IPS DF 4.7 (cell line): ENCODE results near the gene HUNK.
"Not testable (repeated sequence)": the region's sequence is repeated elsewhere in the genome, so short reads cannot be mapped to it uniquely, and the experiment has no call there.

Experiments used
- DNase-seq: peaks from one replicate; pipeline ENCODE4 v3.0.0-alpha.2; 2013; ENCODE audit warnings: low spot score; ENCODE audit errors: extremely low read depth

Gene HUNK

DNA sequence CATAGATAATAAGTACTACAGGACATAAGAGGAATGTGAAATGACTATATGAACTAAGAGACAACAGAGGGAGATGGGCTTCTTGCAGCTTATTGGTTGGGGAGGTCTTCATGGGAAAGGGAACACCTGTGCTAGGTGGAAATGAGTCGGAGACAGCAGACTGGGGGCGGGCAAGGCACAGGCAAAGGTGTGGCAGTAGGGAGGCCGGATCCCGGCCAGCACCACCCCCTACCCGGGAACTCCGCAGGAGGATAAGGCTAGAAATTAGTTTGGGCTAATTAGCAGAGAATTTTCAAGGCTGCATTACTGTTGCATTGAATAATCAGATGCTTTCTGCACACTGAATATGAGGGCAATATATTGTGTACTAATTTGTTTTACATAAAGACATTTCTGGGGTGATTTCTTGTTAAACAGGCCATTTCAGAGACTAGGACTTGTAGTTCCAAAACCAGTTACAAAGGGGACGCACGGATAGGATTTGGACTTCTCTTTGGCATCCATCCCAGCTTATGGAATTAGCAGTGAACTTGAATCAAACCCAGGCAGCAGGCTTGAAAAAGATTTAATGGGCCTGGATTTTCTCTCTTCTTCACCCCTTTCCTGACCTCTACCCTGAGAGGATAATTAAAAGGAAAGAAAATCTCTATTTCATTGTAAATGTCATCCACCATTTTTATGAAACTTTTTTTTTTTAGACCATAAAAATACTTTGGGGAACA, 2.2 kb upstream of the HUNK start:
- no peak for DNase-seq

DNA sequence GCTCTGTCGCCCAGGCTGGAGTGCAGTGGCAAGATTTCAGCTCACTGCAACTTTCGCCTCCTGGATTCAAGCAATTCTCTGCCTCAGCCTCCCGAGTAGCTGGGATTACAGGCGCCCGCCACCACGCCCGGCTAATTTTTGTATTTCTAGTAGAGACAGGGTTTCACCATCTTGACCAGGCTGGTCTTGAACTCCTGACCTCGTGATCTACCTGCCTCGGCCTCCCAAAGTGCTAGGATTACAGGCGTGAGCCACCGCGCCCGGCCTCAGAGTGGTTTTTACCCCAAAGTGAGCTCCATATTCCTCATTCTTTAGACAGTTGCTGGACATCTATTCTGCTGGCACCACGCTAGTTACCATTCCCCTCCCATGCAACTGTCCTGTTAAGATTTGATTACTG, 1.4 kb upstream of the HUNK start:
- DNase-seq, result not testable (repeated sequence)

DNA sequence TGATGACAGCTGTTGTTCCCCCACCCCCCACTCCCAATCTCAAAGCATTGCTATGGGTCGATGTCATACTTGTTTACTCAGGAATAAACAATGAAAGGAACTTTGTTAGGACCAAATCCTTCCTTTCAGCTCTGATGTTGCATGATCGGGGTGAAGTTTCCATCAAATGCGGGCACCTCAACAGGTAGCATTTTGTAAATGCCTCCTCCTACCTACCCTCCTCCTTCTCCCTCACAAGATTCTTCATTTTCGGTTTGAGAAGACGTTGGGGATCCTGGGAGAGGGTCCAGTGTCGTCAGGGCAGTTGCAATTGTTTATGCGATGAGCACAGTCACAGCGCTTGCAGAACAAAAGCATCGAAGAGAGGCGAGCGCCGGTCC, 758 bp upstream of the HUNK start:
- DNase-seq, result no peak

DNA sequence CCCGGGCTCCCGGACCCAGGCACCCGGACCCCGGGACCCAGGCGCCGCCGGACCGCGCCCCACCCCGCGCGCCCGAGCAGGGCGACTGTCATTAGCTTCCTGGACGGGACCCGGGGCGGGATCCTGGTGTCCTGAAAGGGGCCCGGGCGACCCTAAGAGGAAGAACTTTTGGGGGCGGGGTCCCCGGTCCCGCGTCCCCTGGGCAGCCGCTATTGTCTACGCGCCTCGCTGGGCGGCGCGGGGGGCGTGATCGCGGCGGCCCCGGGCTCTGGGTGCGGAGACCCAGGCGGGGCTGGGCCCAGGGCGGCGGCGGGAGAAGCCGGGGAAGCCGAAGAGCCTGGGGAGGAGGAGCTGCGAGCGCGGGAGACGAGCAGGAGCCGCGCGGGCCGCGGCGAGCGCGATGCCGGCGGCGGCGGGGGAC, 465 bp downstream of the HUNK start:
- DNase-seq, result no peak

DNA sequence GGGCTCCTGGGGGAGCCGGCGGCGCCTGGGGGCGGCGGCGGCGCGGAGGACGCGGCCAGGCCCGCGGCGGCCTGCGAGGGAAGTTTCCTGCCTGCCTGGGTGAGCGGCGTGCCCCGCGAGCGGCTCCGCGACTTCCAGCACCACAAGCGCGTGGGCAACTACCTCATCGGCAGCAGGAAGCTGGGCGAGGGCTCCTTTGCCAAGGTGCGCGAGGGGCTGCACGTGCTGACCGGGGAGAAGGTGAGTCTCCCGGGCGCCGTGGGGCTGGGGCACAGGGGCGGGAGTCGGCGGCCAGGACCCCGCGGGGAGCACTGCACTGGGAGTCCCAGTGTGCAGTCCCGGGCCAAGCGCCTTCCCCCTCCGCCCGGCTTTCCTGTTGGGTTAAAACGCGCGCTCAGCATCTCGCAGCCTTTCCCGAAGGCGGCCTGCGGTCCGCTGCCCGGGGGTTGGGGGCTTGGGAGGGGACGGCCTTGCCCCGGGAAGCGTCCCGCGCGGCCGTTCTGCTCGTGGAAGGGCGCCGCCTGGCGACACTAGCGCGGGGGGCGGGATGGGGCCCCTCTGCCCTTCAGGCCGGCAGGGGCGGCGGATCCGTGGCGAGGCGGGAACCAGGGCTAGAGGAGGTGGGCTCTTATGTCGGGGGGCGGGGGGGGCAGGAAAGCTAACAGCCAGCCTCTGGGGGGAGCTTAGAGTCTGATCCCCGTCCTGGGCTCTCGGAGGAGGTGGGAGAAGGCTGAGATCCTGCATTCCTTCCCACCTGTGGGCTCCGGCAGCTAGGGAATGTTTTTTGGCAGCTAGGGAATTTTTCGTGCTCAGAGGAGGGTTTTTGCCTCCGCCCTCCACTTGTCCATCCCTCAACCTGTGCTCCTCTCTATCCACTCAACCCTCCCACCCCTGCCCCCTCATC, 1.1 kb downstream of the HUNK start:
- no peak for DNase-seq

DNA sequence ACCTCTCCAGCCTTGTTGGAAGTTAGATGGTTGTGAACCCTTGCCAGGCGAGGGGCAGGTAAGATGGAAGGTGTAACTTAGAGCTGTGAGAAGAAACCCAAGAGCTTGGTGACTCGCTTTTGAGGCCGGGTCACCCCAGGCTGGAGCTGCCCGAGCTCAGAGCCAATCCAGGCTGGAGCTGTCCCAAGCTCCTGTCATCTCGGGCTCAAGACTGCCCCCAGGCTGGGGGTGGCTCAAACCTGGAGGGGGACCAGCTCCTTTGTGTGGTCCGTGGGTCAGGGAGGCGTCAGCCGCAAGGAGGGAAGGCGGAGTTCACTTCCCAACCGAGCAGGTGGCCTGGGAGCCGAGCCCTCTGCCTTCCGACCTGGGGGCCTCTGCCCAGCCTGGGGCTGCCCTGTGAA, 2.0 kb downstream of the HUNK start:
- DNase-seq, result no peak

DNA sequence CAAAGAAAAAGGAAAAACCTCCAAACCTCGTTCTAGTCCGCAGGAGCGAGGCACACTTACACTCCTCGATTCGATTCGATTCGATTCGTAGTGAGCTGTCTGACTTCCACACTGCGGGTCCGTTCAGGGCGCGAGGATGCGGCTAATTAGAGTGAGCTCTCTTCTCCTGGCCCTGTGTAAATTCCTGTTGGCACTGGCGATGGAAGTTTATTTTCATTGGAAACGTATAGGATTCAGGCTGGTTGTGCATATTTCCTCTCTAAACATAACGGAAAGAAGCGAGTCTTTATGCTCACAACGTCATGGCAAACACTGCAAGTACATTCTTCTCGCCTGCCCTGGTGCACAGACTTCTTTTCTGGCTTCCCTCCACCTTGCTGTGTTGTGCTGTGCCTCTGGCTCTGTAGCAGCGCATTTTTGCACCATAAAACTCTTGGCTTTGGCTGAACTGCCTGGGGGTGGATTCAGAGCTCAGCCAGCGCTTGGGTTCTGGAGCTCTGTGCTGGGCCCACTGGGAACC, 2.7 kb downstream of the HUNK start:
- no peak for DNase-seq

DNA sequence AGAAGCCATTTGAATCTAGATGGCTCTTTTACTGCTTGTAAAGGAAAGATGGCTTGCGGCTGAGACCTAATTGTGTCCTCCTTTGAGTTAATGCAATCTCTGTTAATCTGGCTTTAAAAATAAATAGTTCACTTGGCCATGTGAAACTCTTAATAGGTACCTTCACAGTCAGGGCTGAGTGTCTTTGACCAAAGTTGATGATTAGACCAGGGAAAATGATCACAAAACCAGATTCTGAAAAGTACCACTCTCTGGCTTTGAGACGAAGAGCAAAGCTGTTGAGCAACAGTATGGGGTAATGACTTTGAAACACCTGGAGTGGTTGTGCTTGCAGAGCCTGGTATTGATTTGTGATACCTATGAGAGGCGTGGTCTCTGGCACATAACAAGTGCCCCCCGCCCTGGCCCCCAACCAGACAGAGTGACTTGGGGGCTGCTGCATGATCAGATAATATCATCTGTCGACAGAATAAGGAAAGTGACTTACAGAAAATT, 4.7 kb downstream of the HUNK start:
- DNase-seq, result no peak

DNA sequence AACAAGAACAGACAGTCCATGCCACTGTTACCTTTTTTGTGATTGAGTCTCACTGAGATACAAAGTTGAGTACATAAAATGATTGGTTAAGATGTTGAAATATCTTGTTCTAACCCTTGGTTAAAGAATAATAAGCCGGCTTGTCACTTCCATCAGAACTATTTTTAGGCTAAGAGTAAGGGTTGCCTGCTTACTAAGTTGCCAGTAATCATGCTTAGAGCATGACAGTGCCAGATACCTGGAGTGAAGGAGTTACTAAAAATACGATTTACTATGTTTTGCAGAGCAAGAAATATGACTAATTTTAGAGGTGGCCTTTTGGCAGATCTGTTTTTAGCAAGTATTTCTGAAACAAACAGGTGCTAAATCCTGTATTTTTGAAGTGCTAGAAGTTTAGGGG, 6.0 kb downstream of the HUNK start:
- no peak for DNase-seq

DNA sequence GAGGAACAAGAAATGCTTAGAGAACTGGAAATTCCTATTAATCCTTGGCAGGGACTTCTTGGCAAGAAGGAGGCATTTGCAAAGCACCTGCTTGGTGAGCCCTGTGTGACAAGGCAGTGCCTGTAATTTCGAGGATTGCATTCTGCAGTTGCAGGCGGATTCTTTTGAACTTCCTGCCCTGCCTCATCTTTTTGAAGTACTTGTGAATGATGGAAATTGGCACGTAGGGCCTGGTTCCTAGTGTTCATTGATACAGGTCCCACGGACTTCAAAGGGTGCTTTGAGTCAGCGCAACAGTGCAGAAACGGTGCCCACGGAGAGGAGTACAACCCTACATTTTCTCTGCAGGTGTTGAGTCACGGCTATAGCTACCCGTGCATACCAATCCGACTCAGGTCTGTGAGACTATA, 6.4 kb downstream of the HUNK start:
- DNase-seq, result no peak

DNA sequence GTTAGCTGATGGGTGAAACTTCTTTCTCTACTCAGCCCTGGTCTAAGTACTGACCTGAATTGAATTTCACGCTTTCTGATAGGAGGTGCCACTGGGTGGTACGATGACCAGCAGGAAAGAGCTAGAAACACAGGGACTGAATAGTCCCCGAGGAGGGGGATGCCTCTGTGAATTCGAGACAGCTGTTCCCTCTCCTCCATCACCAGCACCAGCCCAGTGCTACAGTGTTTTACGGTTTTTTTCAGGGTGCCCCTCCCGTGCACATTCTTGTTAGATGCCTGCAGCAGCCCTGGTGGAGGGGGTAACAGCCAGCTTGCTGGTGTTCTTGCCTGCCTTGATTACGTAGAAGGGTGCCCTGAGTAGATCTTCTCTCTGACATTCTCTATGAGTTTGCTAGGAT, 7.1 kb downstream of the HUNK start:
- no peak for DNase-seq

DNA sequence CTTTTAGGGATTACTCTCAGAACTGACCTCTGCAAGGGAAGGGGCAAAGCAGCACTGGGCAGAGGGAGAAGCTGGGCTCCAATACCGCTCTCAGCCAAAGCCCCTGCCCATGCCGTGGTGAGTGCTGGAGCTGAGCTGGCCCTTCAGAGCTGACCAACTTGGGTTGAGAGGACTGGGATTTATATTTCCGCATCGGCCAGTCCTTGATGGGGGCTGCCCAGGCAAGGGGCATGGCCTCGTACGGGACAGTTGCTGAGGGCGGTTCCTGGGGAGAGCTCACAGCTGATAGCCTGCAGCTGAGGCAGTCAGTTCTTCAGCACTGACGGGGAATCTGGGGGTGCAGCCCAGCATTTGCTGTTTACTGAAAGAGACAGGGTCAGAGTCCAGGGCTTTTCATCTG, 8.0 kb downstream of the HUNK start:
- DNase-seq, result no peak

DNA sequence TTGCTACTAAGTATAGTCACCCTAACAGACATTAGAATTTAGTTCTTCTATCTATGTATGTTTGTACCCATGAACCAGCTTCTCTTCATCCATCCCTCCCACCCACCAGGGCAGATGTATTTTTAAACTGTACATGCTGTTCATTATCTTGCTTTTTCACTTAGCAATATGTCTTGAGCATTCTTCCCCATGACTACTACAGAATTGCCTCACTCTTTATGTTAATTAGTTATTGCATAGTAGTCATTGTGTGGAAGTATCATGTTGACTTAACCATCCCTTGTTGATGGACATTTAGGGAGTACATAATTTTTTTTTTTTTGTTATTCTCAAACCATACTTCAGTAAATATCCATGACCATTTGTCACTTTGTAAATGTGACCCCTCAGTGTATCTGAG, 9.9 kb downstream of the HUNK start:
- DNase-seq, result no peak

DNA sequence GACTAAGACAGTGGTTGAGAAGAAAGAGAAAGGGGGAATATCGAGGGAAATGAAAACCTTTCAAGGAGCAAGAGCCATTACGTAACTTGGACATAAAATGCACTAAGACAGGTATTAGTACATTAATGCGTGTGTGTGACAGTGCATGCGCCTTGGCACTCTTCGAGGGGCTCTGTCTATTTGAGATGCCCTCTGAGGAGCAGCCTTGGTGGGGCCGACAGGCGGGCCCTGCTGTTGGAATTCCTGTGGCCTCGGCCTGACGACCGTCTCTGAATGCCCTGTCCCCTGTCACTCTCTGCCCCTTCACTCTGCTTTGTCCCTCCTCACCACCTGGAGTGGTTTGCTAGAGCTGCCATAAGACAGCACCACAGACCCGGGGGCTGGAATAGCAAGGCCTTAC, 12.3 kb downstream of the HUNK start:
- DNase-seq, result no peak

DNA sequence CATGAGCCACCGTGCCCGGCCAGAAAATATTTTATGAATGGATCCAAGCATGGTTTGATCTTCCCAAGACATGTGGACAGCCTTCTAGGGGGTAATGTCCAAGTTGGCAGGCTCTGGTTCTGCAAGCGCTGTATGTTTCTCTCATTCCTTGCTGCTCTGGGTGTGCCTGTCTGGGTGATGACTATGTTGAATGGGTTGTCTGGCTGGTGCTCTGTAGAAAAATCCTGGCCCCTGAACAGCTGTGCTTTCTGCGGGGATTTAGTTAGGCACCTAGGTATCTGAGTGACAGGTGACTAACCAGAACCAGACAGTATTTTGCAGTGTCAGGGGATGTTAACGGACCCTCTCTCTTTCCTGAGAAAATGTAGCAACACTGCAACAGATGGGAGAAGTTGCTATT, 14.1 kb downstream of the HUNK start:
- DNase-seq, result no peak

DNA sequence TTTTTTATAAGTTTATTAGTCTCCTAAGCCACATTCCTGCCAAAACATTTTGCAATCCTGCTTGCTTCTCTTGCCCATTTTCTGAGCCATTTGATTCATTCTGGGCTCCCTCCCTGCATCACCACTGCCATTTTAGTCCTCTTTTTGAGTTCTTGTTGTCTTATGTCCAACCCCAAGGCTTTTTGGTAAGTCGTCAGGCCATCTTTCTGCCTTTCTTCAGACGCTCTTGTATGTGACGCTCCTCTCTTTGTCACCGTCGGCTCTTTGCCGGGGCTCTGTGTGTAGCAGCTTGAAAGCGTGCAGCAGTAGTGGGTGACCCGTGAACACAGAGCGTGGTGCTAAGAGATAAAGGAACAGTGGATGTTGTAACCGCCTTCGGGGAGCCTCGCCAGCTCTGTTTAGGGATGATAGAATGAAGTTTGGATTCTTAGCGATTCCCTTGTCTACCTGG, 14.6 kb downstream of the HUNK start:
- DNase-seq, result no peak

DNA sequence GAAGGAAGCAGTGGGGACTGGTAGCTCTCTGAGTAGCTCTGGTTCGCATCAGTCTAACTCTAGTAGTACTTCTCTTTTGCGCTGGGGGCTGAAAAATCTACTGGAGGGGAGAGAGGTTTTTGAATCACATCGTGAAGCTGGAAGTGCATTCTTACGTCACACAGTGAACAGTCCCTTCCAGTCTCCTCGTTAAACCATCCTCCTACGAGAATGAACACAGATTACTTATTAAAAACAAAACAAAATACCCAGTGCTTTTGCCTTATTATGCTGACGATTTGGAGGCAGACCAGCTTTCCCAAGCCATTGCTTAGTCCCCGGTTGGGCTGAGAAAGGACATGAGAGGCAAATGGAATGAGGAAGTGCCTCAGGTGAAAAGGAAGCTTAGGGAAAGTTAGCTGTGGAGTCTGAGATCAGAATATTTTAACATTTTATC, 16.1 kb downstream of the HUNK start:
- DNase-seq, result no peak

DNA sequence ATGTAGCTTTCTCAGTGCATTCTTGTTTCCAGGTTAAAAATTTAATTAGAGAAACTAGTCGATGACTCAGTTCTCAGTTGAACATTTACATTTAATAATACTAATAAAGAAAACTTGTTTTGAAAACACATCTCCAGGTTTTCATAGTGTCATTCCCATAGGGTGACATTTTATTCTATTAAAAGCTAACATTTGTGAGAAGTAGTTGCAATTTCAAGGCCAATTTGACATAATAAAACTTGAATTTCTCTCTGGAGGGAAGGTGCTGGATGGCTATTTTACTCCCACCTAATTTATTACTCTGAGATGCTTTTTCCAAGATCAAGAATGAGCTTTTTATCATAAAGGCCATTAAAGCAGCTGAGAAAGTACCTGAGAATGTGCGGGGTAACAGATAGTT, 16.6 kb downstream of the HUNK start:
- no peak for DNase-seq

DNA sequence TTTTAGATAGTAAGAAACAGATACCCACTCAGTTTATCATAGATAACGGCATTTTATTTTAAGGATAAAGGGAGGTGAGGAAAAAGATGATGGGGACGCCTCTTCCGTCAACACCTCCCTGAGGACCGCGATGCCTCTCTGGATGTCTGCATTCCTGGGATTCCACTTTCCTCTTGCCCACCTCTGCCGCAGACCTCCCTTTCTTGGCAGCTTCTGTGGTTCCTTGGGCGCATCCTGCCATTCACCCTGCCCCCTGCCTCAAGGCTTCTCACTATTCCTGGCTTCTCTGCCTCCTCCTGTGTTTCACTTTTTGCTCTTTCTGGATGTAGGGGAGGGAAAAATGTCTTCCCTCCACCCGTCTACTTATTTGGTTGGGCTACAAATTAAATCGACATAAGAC, 19.9 kb downstream of the HUNK start:
- no peak for DNase-seq

DNA sequence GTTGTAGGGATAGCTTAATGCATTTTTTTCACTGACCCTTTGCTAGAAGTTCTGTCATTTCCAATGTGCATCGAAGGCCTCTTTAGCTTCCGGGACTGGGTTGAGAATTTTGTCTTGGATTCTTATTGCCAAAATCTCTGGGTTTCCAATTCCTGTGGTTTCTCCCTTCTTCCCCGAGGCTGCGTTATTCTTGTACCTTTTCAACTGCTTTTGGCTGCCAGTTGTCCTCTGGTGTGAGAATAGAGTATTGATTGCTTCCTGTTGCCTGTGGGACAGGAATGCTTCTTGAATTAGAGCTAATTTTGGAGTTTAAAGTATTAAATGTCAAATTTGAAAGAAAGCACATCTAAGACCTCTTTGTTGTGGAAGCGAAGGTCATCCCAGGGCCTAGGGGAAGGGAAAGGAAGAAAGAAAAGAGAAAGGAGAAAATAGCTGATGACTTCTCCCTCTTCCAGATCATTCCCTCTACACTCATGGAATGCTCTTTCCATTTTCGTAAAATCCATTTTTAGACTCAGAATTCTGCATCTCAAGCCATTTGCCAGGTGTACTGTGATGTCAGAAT, 21.1 kb downstream of the HUNK start:
- DNase-seq, result no peak

DNA sequence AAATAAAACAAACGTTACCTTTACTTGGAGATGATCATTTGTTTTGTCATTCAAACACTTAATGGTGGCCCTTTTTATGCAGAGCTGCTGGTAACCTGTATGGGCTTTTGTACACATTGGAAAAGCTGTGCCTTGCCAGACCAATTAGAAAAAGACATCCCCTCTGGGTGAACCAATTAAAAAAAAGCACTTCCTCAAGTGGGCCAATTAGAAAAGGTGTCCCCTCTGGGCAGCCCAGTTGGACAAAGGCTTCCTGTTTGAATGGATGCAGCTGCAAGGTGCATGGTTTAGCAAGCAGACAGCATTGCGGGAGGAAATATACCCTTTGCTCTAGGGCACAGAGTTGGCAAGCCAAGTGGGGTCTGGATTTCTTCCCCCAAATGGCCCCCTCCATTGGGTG, 21.6 kb downstream of the HUNK start:
- DNase-seq, result no peak
